HUES6 (cell line): ENCODE data around the gene DYNC1LI2.
"Not testable (repeated sequence)": the region's sequence is repeated elsewhere in the genome, so short reads cannot be mapped to it uniquely, and the experiment has no call there.

Experiments used
- H3K27ac ChIP-seq: 2 replicates; pipeline ENCODE4 v1.7.0; 2013; ENCODE audit warnings: low read depth, mild to moderate bottlenecking, low read length, inconsistent platforms
- H3K27me3 ChIP-seq: 2 replicates; pipeline ENCODE4 v1.6.1; 2013; ENCODE audit warnings: low read length; ENCODE audit not compliant: control insufficient read depth, insufficient read depth
- H3K36me3 ChIP-seq: 2 replicates; pipeline ENCODE4 v1.6.1; 2013; ENCODE audit warnings: low read length; ENCODE audit not compliant: control insufficient read depth, insufficient read depth
- H3K4me1 ChIP-seq: 2 replicates; pipeline ENCODE4 v1.6.1; 2013; ENCODE audit warnings: low read length; ENCODE audit not compliant: control insufficient read depth, insufficient read depth
- H3K4me3 ChIP-seq: 2 replicates; pipeline ENCODE4 v1.5.1; 2013; ENCODE audit warnings: low read depth, low read length
- H3K9ac ChIP-seq: one replicate; pipeline ENCODE4 v1.6.1; 2013; ENCODE audit warnings: mild to moderate bottlenecking, low read length
- H3K9me3 ChIP-seq: 2 replicates; pipeline ENCODE4 v1.6.1; 2013; ENCODE audit warnings: low read depth, low read length; ENCODE audit not compliant: control insufficient read depth, insufficient read depth

Gene DYNC1LI2

GRCh38 chr16:66751303-66751991 lies at the start of gene DYNC1LI2:
Gene DYNC1LI2 (minus strand): TSS chr16:66751609. CDS start chr16:66751591, 18 bp downstream.
- H3K4me3 ChIP-seq = peak within 1 kb of the TSS; percentile 100
- no peaks in the 10 kb centered on the region; the same call in 1 of the 2 replicates for H3K27me3 ChIP-seq
- peak within 1 kb of the TSS; percentile 96 for H3K27ac ChIP-seq
- peaks cover 11% of the 10 kb centered on the region for H3K4me1 ChIP-seq
- H3K36me3 ChIP-seq = peaks cover 45% of the 10 kb centered on the region
- H3K9me3 ChIP-seq = no peaks in the 10 kb centered on the region
- H3K9ac ChIP-seq = peak within 1 kb of the TSS; percentile 98

- H3K4me1 ChIP-seq = no peaks in the 10 kb centered on the region
- no peak overlapping the region for H3K9ac ChIP-seq
- H3K4me3 ChIP-seq = no peak overlapping the region
- H3K27me3 ChIP-seq = no peaks in the 10 kb centered on the region
- peaks cover 46% of the 10 kb centered on the region for H3K36me3 ChIP-seq
- H3K9me3 ChIP-seq = no peaks in the 10 kb centered on the region
- no peak overlapping the region for H3K27ac ChIP-seq
Measured at GRCh38 chr16:66800856-66801255, 49.4 kb upstream of the DYNC1LI2 start.

- H3K4me3 ChIP-seq = no peak overlapping the region
- H3K9me3 ChIP-seq = no peaks in the 10 kb centered on the region
- no peak overlapping the region for H3K9ac ChIP-seq
- H3K27me3 ChIP-seq = no peaks in the 10 kb centered on the region
- H3K4me1 ChIP-seq = no peaks in the 10 kb centered on the region
- H3K36me3 ChIP-seq = peaks cover 20% of the 10 kb centered on the region
- no peak overlapping the region for H3K27ac ChIP-seq
Measured at GRCh38 chr16:66798161-66798560, 46.8 kb upstream of the DYNC1LI2 start.

GRCh38 chr16:66793984-66794383 lies 42.6 kb upstream of the DYNC1LI2 start:
- not testable (repeated sequence) for H3K27ac ChIP-seq, H3K36me3 ChIP-seq, H3K9me3 ChIP-seq, H3K27me3 ChIP-seq, H3K9ac ChIP-seq, H3K4me3 ChIP-seq, H3K4me1 ChIP-seq

- Histone ChIP-seq H3K27ac (no peak overlapping the region), H3K9ac (no peak overlapping the region), H3K36me3 (no peaks in the 10 kb centered on the region), H3K27me3 (no peaks in the 10 kb centered on the region), H3K4me1 (no peaks in the 10 kb centered on the region), H3K4me3 (no peak overlapping the region), H3K9me3 (no peaks in the 10 kb centered on the region)
Measured at GRCh38 chr16:66790130-66790733, 38.8 kb upstream of the DYNC1LI2 start.

GRCh38 chr16:66787427-66787826 lies 36.0 kb upstream of the DYNC1LI2 start:
- no peak overlapping the region for H3K4me3 ChIP-seq
- no peaks in the 10 kb centered on the region for H3K27me3 ChIP-seq
- H3K36me3 ChIP-seq = no peaks in the 10 kb centered on the region
- H3K9me3 ChIP-seq = no peaks in the 10 kb centered on the region
- no peak overlapping the region for H3K27ac ChIP-seq
- no peak overlapping the region for H3K9ac ChIP-seq
- no peaks in the 10 kb centered on the region for H3K4me1 ChIP-seq

- Histone ChIP-seq H3K4me1 (no peaks in the 10 kb centered on the region), H3K4me3 (no peak overlapping the region), H3K36me3 (no peaks in the 10 kb centered on the region), H3K9me3 (no peaks in the 10 kb centered on the region), H3K27me3 (no peaks in the 10 kb centered on the region), H3K9ac (no peak overlapping the region), H3K27ac (no peak overlapping the region)
Measured at GRCh38 chr16:66786551-66786950, 35.1 kb upstream of the DYNC1LI2 start.

- Histone ChIP-seq H3K27ac (no peak overlapping the region), H3K9me3 (no peaks in the 10 kb centered on the region), H3K9ac (no peak overlapping the region)
Measured at GRCh38 chr16:66776457-66776856, 25.0 kb upstream of the DYNC1LI2 start.

GRCh38 chr16:66774981-66775380 lies 23.6 kb upstream of the DYNC1LI2 start:
- H3K4me1 ChIP-seq = no peaks in the 10 kb centered on the region
- no peak overlapping the region for H3K4me3 ChIP-seq
- H3K36me3 ChIP-seq = no peaks in the 10 kb centered on the region
- H3K9me3 ChIP-seq = no peaks in the 10 kb centered on the region
- H3K27me3 ChIP-seq = no peaks in the 10 kb centered on the region
- no peak overlapping the region for H3K27ac ChIP-seq
- H3K9ac ChIP-seq = no peak overlapping the region

More at GRCh38 chr16:66776457-66776856, 25.0 kb upstream of the DYNC1LI2 start:
- Histone ChIP-seq H3K4me3 (no peak overlapping the region), H3K4me1 (no peaks in the 10 kb centered on the region), H3K27me3 (no peaks in the 10 kb centered on the region), H3K36me3 (no peaks in the 10 kb centered on the region)

- Histone ChIP-seq H3K4me3 (no peak overlapping the region), H3K36me3 (no peaks in the 10 kb centered on the region), H3K27ac (no peak overlapping the region)
Measured at GRCh38 chr16:66758086-66758485, 6.7 kb upstream of the DYNC1LI2 start.

GRCh38 chr16:66754819-66755218 lies 3.4 kb upstream of the DYNC1LI2 start:
- Histone ChIP-seq H3K9me3 (no peaks in the 10 kb centered on the region), H3K4me1 (peaks cover 11% of the 10 kb centered on the region), H3K27ac (no peak overlapping the region), H3K27me3 (no peaks in the 10 kb centered on the region; the same call in 1 of the 2 replicates), H3K36me3 (peaks cover 11% of the 10 kb centered on the region; the same call in 1 of the 2 replicates), H3K9ac (no peak overlapping the region), H3K4me3 (no peak overlapping the region)

More at GRCh38 chr16:66758086-66758485, 6.7 kb upstream of the DYNC1LI2 start:
- Histone ChIP-seq H3K4me1 (no peaks in the 10 kb centered on the region), H3K27me3 (no peaks in the 10 kb centered on the region), H3K9me3 (no peaks in the 10 kb centered on the region), H3K9ac (no peak overlapping the region)
